NCI-H748 (cell line): Measurements from ENCODE around the gene TBRG1.
A peak's percentile ranks its signal among the peaks of the same experiment; 100 is the strongest.

Source experiments
- DNase-seq: peaks from one replicate; lab custom pipeline; 2025; ENCODE audit not compliant: unreplicated experiment; lab: John Stamatoyannopoulos, UW

Gene TBRG1

GRCh38 chr11:124612567-124613246, 10.0 kb upstream of the TBRG1 start:
- no peak for DNase-seq

- no peak for DNase-seq
These were observed 3.8 kb upstream of the TBRG1 start for GRCh38 chr11:124618863-124619262.

DNA sequence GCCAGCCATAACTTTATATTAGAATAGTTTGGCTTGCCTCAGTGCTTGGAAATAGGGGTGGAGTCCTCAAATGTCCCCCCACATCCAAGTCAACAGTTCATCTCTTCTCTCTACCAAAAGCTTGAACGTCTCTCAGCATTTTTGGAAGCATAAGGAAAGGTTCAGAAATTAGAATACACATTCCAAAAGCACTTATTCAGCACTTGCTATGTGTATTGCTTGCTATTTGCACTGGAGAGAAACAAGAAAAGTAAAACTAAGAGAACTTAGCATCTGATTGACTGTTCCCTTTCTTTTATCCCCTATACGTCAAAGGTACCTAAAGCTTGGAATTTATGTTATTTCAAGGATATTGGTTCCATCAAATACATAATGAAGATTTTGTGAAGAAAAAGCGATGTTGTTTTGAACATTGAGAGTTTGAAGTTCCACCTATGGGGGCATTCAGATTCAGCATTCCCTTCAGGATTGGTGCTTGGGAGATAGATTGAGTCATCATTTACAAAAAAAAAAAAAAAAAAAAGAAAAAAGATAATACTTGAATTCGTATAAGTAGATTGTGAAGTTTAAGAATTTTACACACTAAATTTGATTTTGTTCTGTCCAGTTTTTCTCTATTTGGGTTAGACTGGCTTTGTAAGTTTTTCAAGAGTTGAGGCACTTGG, 1.3 kb downstream of the TBRG1 start:
- no peak for DNase-seq

GRCh38 chr11:124625504-124626168, 3.0 kb downstream of the TBRG1 start:
- DNase-seq = no peak

DNA sequence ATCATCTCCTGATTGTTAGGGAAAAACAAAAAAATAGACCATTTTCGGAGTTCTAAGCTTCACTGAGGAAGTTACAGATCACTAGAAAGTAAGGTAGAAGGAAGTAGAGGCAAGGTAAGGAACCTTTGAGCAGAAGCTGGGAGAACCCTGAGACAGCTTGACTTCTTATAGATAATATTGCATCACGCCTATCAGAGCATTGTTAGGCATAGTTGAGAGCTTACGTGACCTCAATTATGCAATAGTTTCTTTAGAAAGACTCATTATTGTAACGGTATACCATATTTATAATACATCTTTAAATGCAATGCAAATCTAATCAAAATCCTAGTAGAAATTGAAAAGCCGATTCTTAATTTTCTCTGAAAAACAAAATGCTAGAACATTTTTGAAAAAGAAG, 4.9 kb downstream of the TBRG1 start:
- DNase-seq = no peak

DNA sequence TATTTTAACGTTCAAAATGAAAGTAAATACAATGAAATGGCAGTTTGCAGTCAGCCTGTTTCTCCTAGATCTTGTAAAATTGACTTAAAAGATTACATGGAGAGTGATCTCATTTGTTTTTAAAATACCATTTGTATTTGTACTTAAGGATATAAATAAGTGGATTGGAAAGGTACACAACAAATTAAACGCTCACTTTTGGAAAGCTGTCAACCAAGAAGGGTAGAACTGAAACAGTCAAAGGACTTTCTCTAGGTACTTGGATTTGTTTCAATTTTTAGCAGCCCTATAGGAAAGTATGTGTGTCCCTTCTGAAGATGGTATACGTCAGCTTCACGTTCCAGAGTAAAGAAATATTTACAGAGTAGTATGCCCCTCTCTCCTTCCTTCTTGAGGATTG, 7.3 kb downstream of the TBRG1 start:
- DNase-seq = no peak

DNA sequence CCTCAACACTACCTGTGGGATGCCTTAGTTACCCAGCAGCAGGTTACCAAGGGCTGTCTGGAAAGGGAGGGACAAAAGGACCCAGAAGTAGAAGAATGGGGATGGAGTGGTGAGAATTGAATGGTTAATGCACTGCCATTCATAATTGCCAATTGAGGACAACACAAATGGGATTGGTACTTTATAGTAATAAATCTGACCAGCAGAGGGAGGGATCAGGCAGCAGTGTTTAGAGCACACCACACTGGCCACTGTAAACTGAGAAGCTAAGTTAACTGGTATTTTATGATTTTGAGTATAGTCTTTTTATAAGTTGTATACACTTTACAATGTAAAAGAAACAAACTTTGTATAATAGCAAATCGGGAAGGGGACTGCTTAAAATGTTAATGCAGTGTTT, 10.7 kb downstream of the TBRG1 start:
- no peak for DNase-seq

- no peak for DNase-seq
These were observed 13.3 kb downstream of the TBRG1 start for GRCh38 chr11:124635932-124636331.

DNA sequence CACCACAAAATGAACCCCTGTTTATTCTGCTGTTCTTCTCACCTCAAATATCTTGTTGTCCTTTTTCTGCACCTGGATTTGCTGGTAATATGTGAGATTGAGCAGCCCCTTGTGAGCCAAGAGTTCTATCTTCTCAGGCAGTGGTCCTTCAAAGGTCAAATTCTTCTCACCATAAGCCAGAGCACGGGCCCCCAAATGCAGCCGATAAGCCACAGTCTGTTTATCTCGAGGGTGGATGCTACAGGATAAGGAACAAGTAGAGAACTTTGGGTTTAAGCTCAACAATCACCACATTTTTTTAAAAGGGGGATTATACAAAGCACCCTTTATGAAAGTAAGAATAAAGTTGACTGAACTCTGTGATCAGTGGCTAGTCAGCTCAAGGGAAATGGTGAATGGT, 15.8 kb downstream of the TBRG1 start:
- no peak for DNase-seq

DNA sequence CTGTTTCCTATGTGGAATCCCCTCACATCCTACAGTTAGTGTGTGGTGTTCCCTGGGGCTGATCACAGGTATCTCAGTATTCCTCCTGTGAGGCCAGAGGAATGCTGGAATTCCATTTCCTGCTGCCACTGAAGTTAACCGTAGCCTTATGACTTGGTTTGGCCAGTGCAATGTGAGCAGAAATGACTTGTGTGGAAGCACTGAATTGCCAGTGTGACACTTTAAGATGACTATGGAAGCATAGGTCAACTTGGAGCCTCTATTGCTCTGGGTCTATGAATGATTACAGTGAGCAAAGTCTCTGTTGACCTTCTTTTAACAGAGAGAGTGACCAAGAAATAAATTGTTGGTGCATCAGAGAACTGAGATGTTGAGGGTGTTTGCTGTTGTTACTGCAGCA, 16.5 kb downstream of the TBRG1 start:
- no peak for DNase-seq

- peak; percentile 7 for DNase-seq
These were observed 18.0 kb downstream of the TBRG1 start for GRCh38 chr11:124640666-124641065.

DNA sequence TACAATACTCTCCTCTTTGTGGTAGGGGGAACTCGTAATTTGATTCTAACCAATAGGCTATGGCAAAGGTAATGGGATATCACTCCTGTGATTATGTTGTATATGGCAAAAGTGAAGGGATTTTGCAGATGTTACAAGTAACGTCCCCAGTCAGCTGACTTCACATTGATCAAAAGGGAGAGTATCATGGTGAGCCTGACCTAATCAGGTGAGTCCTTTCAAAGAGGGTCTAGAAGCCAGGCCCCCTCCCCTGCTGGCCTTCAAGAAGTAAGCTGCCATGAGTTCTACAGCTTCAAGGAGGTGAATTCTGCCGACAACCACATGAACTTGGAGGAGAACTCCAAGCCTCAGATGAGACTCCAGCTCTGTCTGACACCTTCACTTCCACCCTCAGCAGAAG, 20.0 kb downstream of the TBRG1 start:
- no peak for DNase-seq

DNA sequence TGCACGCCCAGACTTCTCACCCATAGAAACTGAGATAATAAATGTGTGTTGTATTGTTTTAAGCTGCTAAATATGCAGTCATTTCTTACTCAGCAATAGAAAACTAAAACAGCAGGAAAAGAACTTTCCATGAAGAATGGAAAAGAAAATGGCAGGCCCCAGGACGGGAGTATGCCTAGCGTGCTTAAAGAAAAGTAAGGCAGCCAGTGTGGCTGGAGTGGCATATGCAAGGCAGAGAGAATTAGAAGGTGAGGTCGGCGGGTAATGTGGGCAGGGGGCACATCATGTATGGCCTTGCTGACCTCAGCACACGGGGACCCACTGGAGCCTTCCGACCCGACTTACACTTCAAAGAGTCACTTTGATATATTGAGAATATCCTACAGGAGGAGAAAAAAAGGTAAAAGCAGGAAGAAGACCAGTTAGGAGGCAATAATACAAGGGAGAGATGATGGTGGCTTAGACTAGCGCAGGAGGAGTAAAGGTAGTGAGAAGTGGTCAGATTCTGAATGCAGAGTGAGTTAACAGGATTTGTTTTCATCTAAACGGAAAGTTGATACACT, 20.5 kb downstream of the TBRG1 start:
- DNase-seq = no peak

- DNase-seq = no peak
These were observed 21.2 kb downstream of the TBRG1 start for GRCh38 chr11:124643605-124644425.

DNA sequence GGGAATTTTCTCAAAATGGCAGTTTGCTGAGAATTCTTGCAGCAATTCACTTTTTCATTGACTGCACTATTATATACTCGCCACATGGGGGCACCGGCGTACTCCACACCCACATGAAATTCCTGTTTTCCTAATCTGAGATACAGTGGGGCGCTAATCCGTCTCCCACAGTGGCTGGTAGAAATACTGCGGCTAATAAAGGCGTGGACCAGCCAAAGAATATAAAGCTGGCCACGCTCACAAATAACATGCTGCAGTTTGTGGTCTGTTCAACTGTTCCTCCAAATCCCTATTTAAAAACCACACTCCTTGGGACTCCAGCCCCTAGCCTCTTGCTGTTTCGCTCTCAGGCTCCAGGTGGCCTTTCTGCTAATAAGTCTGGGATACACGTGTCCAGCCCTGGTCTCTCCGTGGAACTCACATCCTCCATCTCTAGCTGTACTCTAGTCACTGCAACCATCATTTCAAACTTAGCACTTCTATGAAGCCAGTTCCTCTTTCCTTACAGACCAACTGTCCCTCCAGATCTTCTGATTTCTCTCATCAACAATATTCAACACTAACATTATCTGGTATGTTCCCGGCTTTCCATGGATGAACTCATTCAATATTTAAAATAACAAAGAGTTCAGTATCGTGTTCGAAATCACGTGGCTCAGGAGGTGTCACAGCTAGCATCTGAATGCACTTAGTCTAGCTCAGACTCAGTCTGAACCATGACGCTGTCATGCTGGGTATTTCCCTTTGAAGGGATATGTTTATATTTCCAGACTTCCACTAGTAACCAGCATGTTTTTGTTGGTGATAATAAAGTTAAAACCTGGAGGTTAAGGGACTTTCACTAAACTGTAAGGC, 22.0 kb downstream of the TBRG1 start:
- peak; percentile 56 for DNase-seq

- no peak for DNase-seq
These were observed 23.5 kb downstream of the TBRG1 start for GRCh38 chr11:124646148-124646547.

GRCh38 chr11:124648610-124649009, 25.9 kb downstream of the TBRG1 start:
- DNase-seq = no peak

- DNase-seq = peak; percentile 77
These were observed 34.3 kb downstream of the TBRG1 start for GRCh38 chr11:124656774-124657630.

DNA sequence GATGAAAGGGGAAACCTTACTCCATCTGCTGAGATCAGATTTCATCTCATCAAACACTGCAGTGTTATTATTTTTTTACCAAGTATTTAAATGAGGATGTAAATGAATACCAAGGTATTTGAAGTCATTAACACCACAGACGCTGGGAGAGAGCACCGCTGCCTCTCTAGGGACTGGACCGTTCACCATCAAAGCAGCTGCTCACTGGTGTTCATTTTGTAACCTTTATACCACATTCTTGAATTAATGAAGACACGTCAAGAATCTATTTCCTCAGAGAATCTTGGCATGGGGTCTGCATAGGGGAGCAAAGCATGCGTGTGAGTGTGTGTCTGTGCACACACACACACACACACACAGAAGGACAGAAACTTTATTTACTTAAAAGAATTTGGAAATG, 35.2 kb downstream of the TBRG1 start:
- no peak for DNase-seq
